Calu3 (cell line): Measurements from ENCODE around the gene BCOR. TPM values are rescaled to one million over a fixed set of nuclear protein-coding genes. Genes with fewer than 3 reads are reported as not detected.

Source experiments
- BruUV-seq: library from RNA; stranded (reverse); fragments of 400-500 nt; replicated peaks from 2 replicates; lab custom pipeline; 2021; lab: Mats Ljungman, UMichigan
- CTCF ChIA-PET: fragments of 300-600 bp; sonication (Branson Sonifier 250); formaldehyde crosslinking; loops from one replicate; lab custom pipeline; 2022; ENCODE audit warnings: antibody characterized with exemption; lab: Charles Lee
- DNase-seq: peaks from one replicate; pipeline ENCODE4 v3.0.0; 2022
- H3K27ac Mint-ChIP-seq: one replicate; pipeline ENCODE4 v1.8.0; 2022; ENCODE audit warnings: mixed read lengths; ENCODE audit not compliant: unreplicated experiment
- H3K27me3 Mint-ChIP-seq: one replicate; pipeline ENCODE4 v1.8.0; 2022; ENCODE audit warnings: mixed read lengths; ENCODE audit not compliant: unreplicated experiment
- H3K36me3 Mint-ChIP-seq: one replicate; pipeline ENCODE4 v1.8.0; 2022; ENCODE audit warnings: mild to moderate bottlenecking, moderate library complexity, mixed read lengths; ENCODE audit not compliant: insufficient read depth, unreplicated experiment
- H3K4me1 Mint-ChIP-seq: one replicate; pipeline ENCODE4 v1.8.0; 2022; ENCODE audit warnings: mild to moderate bottlenecking, low read depth, mixed read lengths; ENCODE audit not compliant: unreplicated experiment
- H3K4me3 Mint-ChIP-seq: one replicate; pipeline ENCODE4 v1.8.0; 2022; ENCODE audit warnings: mild to moderate bottlenecking, low read depth, moderate library complexity, mixed read lengths; ENCODE audit not compliant: unreplicated experiment
- H3K9me3 Mint-ChIP-seq: one replicate; pipeline ENCODE4 v1.8.0; 2022; ENCODE audit warnings: low read depth, mixed read lengths; ENCODE audit not compliant: unreplicated experiment
- CTCF ChIP-seq: fragments of 200-600 bp; IDR thresholded peaks from one replicate; pipeline ENCODE4 v1.8.0; 2022; ENCODE audit warnings: antibody characterized with exemption; ENCODE audit not compliant: unreplicated experiment
- intact Hi-C: fragments of 100-400 bp; cut with micrococcal nuclease; formaldehyde crosslinking; loops from one replicate; pipeline ENCODE4 v1.10.0; 2022; ENCODE audit not compliant: unreplicated experiment
- total RNA-seq: library from RNA; stranded (reverse); gene quantifications from 2 replicates; pipeline ENCODE4 v1.2.3, GENCODE V29; 2022

BCOR gene
- total RNA-seq, 1 experiment from 2014 or later = 21.1 TPM

- H3K27ac Mint-ChIP-seq = no peak overlapping the region
- H3K9me3 Mint-ChIP-seq = no peaks in the 10 kb centered on the region
- CTCF ChIA-PET = no interaction called here
- no peak overlapping the region for H3K4me3 Mint-ChIP-seq
- no peaks in the 10 kb centered on the region for H3K27me3 Mint-ChIP-seq
- no TSS peak for BruUV-seq
- no peak for TF ChIP-seq CTCF
- H3K36me3 Mint-ChIP-seq = no peaks in the 10 kb centered on the region
- no peaks in the 10 kb centered on the region for H3K4me1 Mint-ChIP-seq
- intact Hi-C loops = loop anchor here (10.0 kb wide), 1 partner anchor 66 kb away; no protein-coding TSS in a partner anchor
- no peak for DNase-seq
Observed at GRCh38 chrX:40080894-40081678, 16.7 kb downstream of the BCOR start.

- TF ChIP-seq CTCF = no peak
- Mint-ChIP-seq H3K4me3 (no peak overlapping the region), H3K9me3 (no peaks in the 10 kb centered on the region), H3K4me1 (no peaks in the 10 kb centered on the region), H3K27me3 (no peaks in the 10 kb centered on the region), H3K36me3 (no peaks in the 10 kb centered on the region), H3K27ac (no peak overlapping the region)
- no peak for DNase-seq
- no TSS peak for BruUV-seq
- intact Hi-C loops = no loop called here
- CTCF ChIA-PET = no interaction called here
Observed at GRCh38 chrX:40079572-40079971, 18.2 kb downstream of the BCOR start.

GRCh38 chrX:40078489-40079227 lies 19.1 kb downstream of the BCOR start:
- no peak overlapping the region for H3K27ac Mint-ChIP-seq
- no peak for TF ChIP-seq CTCF
- H3K36me3 Mint-ChIP-seq = no peaks in the 10 kb centered on the region
- BruUV-seq = no TSS peak
- intact Hi-C loops = no loop called here
- DNase-seq = no peak
- CTCF ChIA-PET = no interaction called here
- no peak overlapping the region for H3K4me3 Mint-ChIP-seq
- no peaks in the 10 kb centered on the region for H3K9me3 Mint-ChIP-seq
- no peaks in the 10 kb centered on the region for H3K4me1 Mint-ChIP-seq
- H3K27me3 Mint-ChIP-seq = no peaks in the 10 kb centered on the region

- Mint-ChIP-seq H3K4me1 (no peaks in the 10 kb centered on the region), H3K27me3 (no peaks in the 10 kb centered on the region), H3K36me3 (peaks cover 5% of the 10 kb centered on the region), H3K9me3 (no peaks in the 10 kb centered on the region), H3K4me3 (no peak overlapping the region), H3K27ac (no peak overlapping the region)
- no peak for TF ChIP-seq CTCF
- no peak for DNase-seq
- CTCF ChIA-PET = no interaction called here
- no TSS peak for BruUV-seq
- intact Hi-C loops = no loop called here
Observed at GRCh38 chrX:40077906-40078305, 19.9 kb downstream of the BCOR start.
